Measurements from ENCODE around the gene MOV10.
A peak's percentile ranks its signal among the peaks of the same experiment; 100 is the strongest.

Gene MOV10

DNA sequence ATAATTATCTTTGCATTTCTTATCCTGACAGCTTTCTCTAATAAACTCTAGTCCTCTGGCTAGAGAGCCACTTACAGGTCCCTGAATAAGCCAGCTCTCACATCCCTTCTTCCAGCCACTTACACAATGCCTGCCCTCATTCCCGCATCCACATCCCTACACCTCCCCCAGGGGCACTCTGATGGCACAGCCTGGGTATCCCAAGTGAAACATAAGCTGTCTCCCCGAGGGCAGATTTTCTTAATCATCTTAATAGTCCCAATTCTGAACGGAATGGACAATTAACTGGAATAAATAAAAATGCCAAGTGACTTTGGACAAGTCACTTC, 27.6 kb downstream of the MOV10 start:
- H3K36me3 ChIP-seq (replicated peaks in 1 of 2; ENCODE audit: control insufficient read depth in 2 of 2, insufficient read depth in 2 of 2, low read length in 2 of 2): peaks cover 32 to 71% of the 10 kb centered on the region in 2 donors
- no peak overlapping the region for H3K27ac ChIP-seq (replicated peaks; ENCODE audit: low read length)
- H4K8ac ChIP-seq (ENCODE audit: low read depth, low read length): no peak overlapping the region
- no peak overlapping the region for H3K9ac ChIP-seq (ENCODE audit: low read depth, low read length, poor library complexity)
- H3K4me1 ChIP-seq (ENCODE audit: control insufficient read depth in 2 of 2, insufficient read depth in 1 of 2, low read depth in 1 of 2, low read length in 2 of 2): peaks cover 24 to 33% of the 10 kb centered on the region in 2 donors
- H3K14ac ChIP-seq (ENCODE audit: low read length): no peak overlapping the region
- no peak overlapping the region for H3K4me2 ChIP-seq (ENCODE audit: insufficient read depth, low read length, poor library complexity, severe bottlenecking)
- H3K27me3 ChIP-seq (ENCODE audit: control insufficient read depth in 3 of 3, insufficient read depth in 3 of 3, low read depth in 1 of 3, low read length in 3 of 3): no peaks in the 10 kb centered on the region
- H2BK5ac ChIP-seq (ENCODE audit: low read length): no peak overlapping the region
- no peak overlapping the region for H2AK5ac ChIP-seq (ENCODE audit: low read depth, low read length)
- no peak overlapping the region for H2AFZ ChIP-seq (ENCODE audit: low read length)
- H3K23ac ChIP-seq (ENCODE audit: low read depth, low read length, poor library complexity): no peak overlapping the region
- no peak overlapping the region for H3K4me3 ChIP-seq (ENCODE audit: low read length in 2 of 2)
- no peak overlapping the region for H3K18ac ChIP-seq (ENCODE audit: low read length)
- no peak for DNase-seq (ENCODE audit: low spot score)
- H3K79me1 ChIP-seq (ENCODE audit: low read depth, low read length): peaks cover 4% of the 10 kb centered on the region
- H4K91ac ChIP-seq (ENCODE audit: low read depth, low read length, poor library complexity): no peak overlapping the region
- no peak overlapping the region for H2BK120ac ChIP-seq (ENCODE audit: low read depth, low read length)
- WGBS, 2 donors (ENCODE audit: extremely low coverage in 2 of 2, insufficient read length in 2 of 2, insufficient replicate concordance in 1 of 2): no CpG with 5 or more reads among the region's 3 CpGs
- no peaks in the 10 kb centered on the region for H3K9me3 ChIP-seq (replicated peaks in 1 of 2; ENCODE audit: control insufficient read depth in 2 of 2, insufficient read depth in 1 of 2, low read depth in 1 of 2, low read length in 2 of 2)
- H3K4ac ChIP-seq (ENCODE audit: low read length): no peak overlapping the region
- no peak overlapping the region for H2BK12ac ChIP-seq (ENCODE audit: low read length)
- H2BK15ac ChIP-seq (ENCODE audit: low read length): no peak overlapping the region

DNA sequence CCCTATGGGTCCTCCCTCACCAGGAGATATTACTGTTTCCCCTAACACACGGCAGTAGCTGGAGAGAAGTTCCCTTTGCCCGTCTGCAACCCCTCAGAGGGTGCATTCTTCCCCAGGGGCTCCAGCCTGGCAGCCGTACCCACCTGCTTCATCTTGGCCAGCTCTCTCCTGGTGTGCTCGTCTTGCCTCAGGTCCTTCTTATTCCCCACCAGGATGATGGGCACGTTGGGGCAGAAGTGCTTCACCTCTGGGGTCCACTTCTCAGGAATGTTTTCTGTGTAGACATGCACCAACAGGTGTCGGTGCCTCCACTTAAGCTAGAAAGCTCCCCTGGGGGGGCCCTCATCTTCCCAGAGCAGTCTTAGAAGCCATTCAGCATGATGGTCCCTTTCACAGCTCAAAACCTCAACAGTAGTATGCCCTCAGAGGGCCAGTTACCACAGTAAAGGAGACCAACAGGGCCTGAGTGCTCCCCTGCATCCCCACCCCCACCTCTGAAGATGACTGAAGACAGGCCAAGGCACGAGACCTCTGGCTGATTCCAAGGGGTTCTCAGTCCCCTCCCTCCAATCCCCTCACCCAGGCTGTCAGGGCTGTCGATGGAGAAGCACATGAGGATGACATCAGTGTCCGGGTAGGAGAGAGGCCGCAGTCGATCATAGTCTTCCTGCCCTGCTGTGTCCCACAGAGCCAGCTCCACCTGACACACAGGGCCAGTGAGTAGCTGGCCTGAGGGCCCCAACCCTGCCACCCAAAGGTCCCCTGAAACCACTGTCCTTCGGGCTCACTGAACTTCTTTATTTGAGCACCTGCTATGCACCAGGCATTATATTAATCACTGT, 28.2 kb downstream of the MOV10 start:
- no CpG with 5 or more reads among the region's 12 CpGs for WGBS, 2 donors (ENCODE audit: extremely low coverage in 2 of 2, insufficient read length in 2 of 2, insufficient replicate concordance in 1 of 2)

DNA sequence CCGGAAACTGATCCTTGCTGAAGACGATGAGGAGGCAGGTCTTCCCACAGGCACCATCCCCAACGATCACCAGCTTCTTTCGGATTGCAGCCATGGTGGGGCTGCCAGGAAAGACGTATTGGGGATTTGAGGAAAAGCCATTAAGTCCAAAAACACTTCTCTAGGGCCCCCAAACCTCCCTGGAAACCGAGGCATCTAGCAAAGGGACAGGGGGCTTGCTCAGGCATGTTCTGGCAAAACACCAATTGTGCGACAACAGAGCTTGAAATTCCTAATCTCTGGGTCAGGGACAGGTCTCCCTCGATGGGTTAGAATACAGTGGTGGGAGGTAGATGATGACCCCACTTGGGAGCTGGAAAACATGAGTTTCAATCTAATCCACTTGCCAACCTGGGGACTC, 29.2 kb downstream of the MOV10 start:
- no CpG with 5 or more reads among the region's 8 CpGs for WGBS, 2 donors (ENCODE audit: extremely low coverage in 2 of 2, insufficient read length in 2 of 2, insufficient replicate concordance in 1 of 2)
- Histone ChIP-seq H2BK15ac (ENCODE audit: low read length) (no peak overlapping the region), H4K91ac (ENCODE audit: low read depth, low read length, poor library complexity) (no peak overlapping the region), H3K27me3 (ENCODE audit: control insufficient read depth in 3 of 3, insufficient read depth in 3 of 3, low read depth in 1 of 3, low read length in 3 of 3) (peaks cover 0 to 10% (median 0%) of the 10 kb centered on the region in 3 experiments), H3K4me3 (ENCODE audit: low read length in 2 of 2) (no peak overlapping the region), H4K8ac (ENCODE audit: low read depth, low read length) (no peak overlapping the region), H3K18ac (ENCODE audit: low read length) (no peak overlapping the region), H2BK5ac (ENCODE audit: low read length) (no peak overlapping the region), H3K14ac (ENCODE audit: low read length) (no peak overlapping the region), H2AK5ac (ENCODE audit: low read depth, low read length) (no peak overlapping the region), H3K79me1 (ENCODE audit: low read depth, low read length) (peaks cover 4% of the 10 kb centered on the region), H3K9ac (ENCODE audit: low read depth, low read length, poor library complexity) (no peak overlapping the region), H2BK12ac (ENCODE audit: low read length) (no peak overlapping the region), H3K4me1 (ENCODE audit: control insufficient read depth in 2 of 2, insufficient read depth in 1 of 2, low read depth in 1 of 2, low read length in 2 of 2) (peaks cover 27 to 33% of the 10 kb centered on the region in 2 donors), H3K4me2 (ENCODE audit: insufficient read depth, low read length, poor library complexity, severe bottlenecking) (no peak overlapping the region), H3K4ac (ENCODE audit: low read length) (no peak overlapping the region), H3K27ac (replicated peaks; ENCODE audit: low read length) (no peak overlapping the region), H3K23ac (ENCODE audit: low read depth, low read length, poor library complexity) (no peak overlapping the region), H3K36me3 (replicated peaks in 1 of 2; ENCODE audit: control insufficient read depth in 2 of 2, insufficient read depth in 2 of 2, low read length in 2 of 2) (peaks cover 21 to 55% of the 10 kb centered on the region in 2 donors), H2AFZ (ENCODE audit: low read length) (no peak overlapping the region), H3K9me3 (replicated peaks in 1 of 2; ENCODE audit: control insufficient read depth in 2 of 2, insufficient read depth in 1 of 2, low read depth in 1 of 2, low read length in 2 of 2) (no peaks in the 10 kb centered on the region), H2BK120ac (ENCODE audit: low read depth, low read length) (no peak overlapping the region)
- no peak for DNase-seq (ENCODE audit: low spot score)

More for the DNA sequence above, 28.2 kb downstream of the MOV10 start:
- no peak for DNase-seq (ENCODE audit: low spot score)
- H4K91ac ChIP-seq (ENCODE audit: low read depth, low read length, poor library complexity): no peak overlapping the region
- peaks cover 26 to 33% of the 10 kb centered on the region in 2 donors for H3K4me1 ChIP-seq (ENCODE audit: control insufficient read depth in 2 of 2, insufficient read depth in 1 of 2, low read depth in 1 of 2, low read length in 2 of 2)
- H4K8ac ChIP-seq (ENCODE audit: low read depth, low read length): no peak overlapping the region
- H3K4me3 ChIP-seq (ENCODE audit: low read length in 2 of 2): no peak overlapping the region
- H3K79me1 ChIP-seq (ENCODE audit: low read depth, low read length): peaks cover 4% of the 10 kb centered on the region
- no peak overlapping the region for H2BK15ac ChIP-seq (ENCODE audit: low read length)
- H3K27ac ChIP-seq (replicated peaks; ENCODE audit: low read length): no peak overlapping the region
- no peak overlapping the region for H3K4ac ChIP-seq (ENCODE audit: low read length)
- no peak overlapping the region for H2BK120ac ChIP-seq (ENCODE audit: low read depth, low read length)
- H3K18ac ChIP-seq (ENCODE audit: low read length): no peak overlapping the region
- H3K14ac ChIP-seq (ENCODE audit: low read length): no peak overlapping the region
- no peak overlapping the region for H2BK12ac ChIP-seq (ENCODE audit: low read length)
- no peak overlapping the region for H2AK5ac ChIP-seq (ENCODE audit: low read depth, low read length)
- no peaks in the 10 kb centered on the region for H3K9me3 ChIP-seq (replicated peaks in 1 of 2; ENCODE audit: control insufficient read depth in 2 of 2, insufficient read depth in 1 of 2, low read depth in 1 of 2, low read length in 2 of 2)
- peaks cover 0 to 1% (median 0%) of the 10 kb centered on the region in 3 experiments for H3K27me3 ChIP-seq (ENCODE audit: control insufficient read depth in 3 of 3, insufficient read depth in 3 of 3, low read depth in 1 of 3, low read length in 3 of 3)
- no peak overlapping the region for H2BK5ac ChIP-seq (ENCODE audit: low read length)
- no peak overlapping the region for H3K4me2 ChIP-seq (ENCODE audit: insufficient read depth, low read length, poor library complexity, severe bottlenecking)
- H3K36me3 ChIP-seq (replicated peaks in 1 of 2; ENCODE audit: control insufficient read depth in 2 of 2, insufficient read depth in 2 of 2, low read length in 2 of 2): peaks cover 31 to 65% of the 10 kb centered on the region in 2 donors
- no peak overlapping the region for H3K23ac ChIP-seq (ENCODE audit: low read depth, low read length, poor library complexity)
- no peak overlapping the region for H2AFZ ChIP-seq (ENCODE audit: low read length)
- H3K9ac ChIP-seq (ENCODE audit: low read depth, low read length, poor library complexity): no peak overlapping the region

DNA sequence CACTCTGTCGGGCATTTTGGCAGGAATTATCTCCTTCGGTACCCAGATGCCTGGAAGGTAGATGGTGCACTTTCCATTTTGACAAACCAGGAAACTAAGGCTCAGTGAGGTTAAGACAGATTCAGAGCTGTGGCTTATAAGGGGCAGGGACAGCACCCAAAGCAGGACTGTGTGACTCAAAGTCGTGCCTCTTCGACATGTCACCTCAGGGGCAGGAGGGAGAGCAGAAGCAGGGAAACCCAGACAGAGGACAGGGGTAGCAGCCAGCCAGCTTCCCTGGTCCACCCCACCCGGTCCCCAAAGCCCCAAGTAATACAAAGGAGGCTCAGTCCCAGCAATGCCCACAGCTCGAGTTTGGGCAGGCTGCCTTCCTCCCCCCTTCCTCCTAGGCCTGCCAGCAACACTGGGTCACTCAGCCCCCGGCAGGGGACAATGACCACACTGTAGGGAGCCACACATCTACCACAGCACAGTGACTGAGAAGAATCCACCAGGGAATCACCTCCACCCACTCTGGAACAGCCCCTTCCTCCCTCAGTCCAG, 30.0 kb downstream of the MOV10 start:
- Histone ChIP-seq H2BK15ac (ENCODE audit: low read length) (no peak overlapping the region), H2BK12ac (ENCODE audit: low read length) (no peak overlapping the region), H3K23ac (ENCODE audit: low read depth, low read length, poor library complexity) (peak overlapping the region; percentile 76), H3K9me3 (replicated peaks in 1 of 2; ENCODE audit: control insufficient read depth in 2 of 2, insufficient read depth in 1 of 2, low read depth in 1 of 2, low read length in 2 of 2) (no peaks in the 10 kb centered on the region), H3K36me3 (replicated peaks in 1 of 2; ENCODE audit: control insufficient read depth in 2 of 2, insufficient read depth in 2 of 2, low read length in 2 of 2) (peaks cover 17 to 47% of the 10 kb centered on the region in 2 donors), H3K4me2 (ENCODE audit: insufficient read depth, low read length, poor library complexity, severe bottlenecking) (peak overlapping the region; percentile 63), H3K27ac (replicated peaks; ENCODE audit: low read length) (peak overlapping the region; percentile 14), H4K8ac (ENCODE audit: low read depth, low read length) (no peak overlapping the region), H2AFZ (ENCODE audit: low read length) (peak overlapping the region; percentile 58), H2BK120ac (ENCODE audit: low read depth, low read length) (peak overlapping the region; percentile 13), H3K27me3 (ENCODE audit: control insufficient read depth in 3 of 3, insufficient read depth in 3 of 3, low read depth in 1 of 3, low read length in 3 of 3) (peaks cover 0 to 15% (median 0%) of the 10 kb centered on the region in 3 experiments), H3K18ac (ENCODE audit: low read length) (peak overlapping the region; percentile 81), H3K4ac (ENCODE audit: low read length) (no peak overlapping the region), H3K14ac (ENCODE audit: low read length) (no peak overlapping the region), H2AK5ac (ENCODE audit: low read depth, low read length) (peak overlapping the region; percentile 91), H3K9ac (ENCODE audit: low read depth, low read length, poor library complexity) (no peak overlapping the region), H4K91ac (ENCODE audit: low read depth, low read length, poor library complexity) (no peak overlapping the region), H2BK5ac (ENCODE audit: low read length) (no peak overlapping the region), H3K4me1 (ENCODE audit: control insufficient read depth in 2 of 2, insufficient read depth in 1 of 2, low read depth in 1 of 2, low read length in 2 of 2) (peaks cover 27 to 33% of the 10 kb centered on the region in 2 donors), H3K79me1 (ENCODE audit: low read depth, low read length) (peaks cover 4% of the 10 kb centered on the region), H3K4me3 (ENCODE audit: low read length in 2 of 2) (peak overlapping the region; percentile 7 to 45)
- WGBS, 2 donors (ENCODE audit: extremely low coverage in 2 of 2, insufficient read length in 2 of 2, insufficient replicate concordance in 1 of 2): no CpG with 5 or more reads among the region's 7 CpGs
- DNase-seq (ENCODE audit: low spot score): no peak
